CD4-positive, alpha-beta T cell treated with Interleukin-15 for 4 hours (primary cell): Measurements from ENCODE around the gene DPYSL3.
"Not testable (repeated sequence)": the region's sequence is repeated elsewhere in the genome, so short reads cannot be mapped to it uniquely, and the experiment has no call there.

Experiments used
- DNase-seq: peaks from one replicate; pipeline ENCODE4 v3.0.0-alpha.2; 2020; ENCODE audit warnings: low spot score

DPYSL3 gene

GRCh38 chr5:147369742-147370374 lies 140.0 kb downstream of the DPYSL3 start:
- DNase-seq = no peak

DNA sequence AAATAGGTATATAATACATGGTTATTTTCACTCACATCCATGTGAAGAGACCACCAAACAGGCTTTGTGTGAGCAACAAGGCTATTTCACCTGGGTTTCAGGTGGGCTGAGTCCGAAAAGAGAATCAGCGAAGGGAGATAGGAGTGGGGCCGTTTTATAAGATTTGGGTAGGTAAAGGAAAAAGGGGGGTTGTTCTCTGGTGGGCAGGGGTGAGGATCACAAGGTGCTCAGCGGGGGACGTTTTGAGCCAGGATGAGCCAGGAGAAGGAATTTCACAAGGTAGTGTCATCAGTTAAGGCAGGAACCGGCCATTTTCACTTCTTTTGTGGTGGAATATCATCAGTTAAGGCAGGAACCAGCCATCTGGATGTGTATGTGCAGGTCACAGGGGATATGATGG lies 142.5 kb downstream of the DPYSL3 start:
- DNase-seq = not testable (repeated sequence)

GRCh38 chr5:147361441-147362175 lies 148.3 kb downstream of the DPYSL3 start:
- no peak for DNase-seq

DNA sequence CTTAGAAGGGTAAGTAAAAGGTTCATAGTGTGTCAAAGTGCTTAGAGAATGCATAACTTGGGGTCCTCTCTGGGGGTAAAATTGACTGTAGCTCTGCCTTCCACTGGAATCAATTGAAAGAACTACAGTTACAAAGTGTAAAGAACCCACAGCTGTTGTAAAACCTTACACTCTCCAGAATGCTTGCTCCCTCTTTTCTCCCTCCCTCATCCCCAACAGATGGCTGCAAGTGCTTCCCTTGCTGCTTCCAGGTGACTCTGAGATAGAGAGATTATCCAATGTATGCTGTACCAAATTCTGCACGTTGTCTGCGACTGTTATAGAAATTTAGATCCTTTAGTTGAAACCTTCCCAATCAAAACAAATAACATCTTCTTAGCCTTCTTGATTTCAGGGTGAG lies 149.1 kb downstream of the DPYSL3 start:
- DNase-seq = no peak

DNA sequence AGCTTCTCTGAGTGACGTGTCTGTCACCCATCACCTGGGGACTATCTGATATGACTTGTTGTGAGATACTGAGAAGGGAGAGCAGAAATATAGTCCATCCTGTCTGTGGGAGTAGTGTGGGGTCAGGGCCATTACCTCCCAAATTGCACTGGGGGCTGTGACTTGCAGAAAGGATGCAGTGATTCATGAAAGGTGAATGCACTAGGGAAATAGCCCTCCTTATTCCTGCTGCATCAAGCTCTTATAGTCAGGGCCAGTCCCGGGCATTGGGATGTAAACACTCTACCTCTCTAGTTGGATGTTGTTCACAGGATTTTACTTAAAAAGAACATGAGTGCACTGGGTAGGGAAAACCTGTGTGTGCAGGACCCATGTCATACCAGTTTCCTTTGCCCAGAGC lies 150.3 kb downstream of the DPYSL3 start:
- DNase-seq = no peak

DNA sequence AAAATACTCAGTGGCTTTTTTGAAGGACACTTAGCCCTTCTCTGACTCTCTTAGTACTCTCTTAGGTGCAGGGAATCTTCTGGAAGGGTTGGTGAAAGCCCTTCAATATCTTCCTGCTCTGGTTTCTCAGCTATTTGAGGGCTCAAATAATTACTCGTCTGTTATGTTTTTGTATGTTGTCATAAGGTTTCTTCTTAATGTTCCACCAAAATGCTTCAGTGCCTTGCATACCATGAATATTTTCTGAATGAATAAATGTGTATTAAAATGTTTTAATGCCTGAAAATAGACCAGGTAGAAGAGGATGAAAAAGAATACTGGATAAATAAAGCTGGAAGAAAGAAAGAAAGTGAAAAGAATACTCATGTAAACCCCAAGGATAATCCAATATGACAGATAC lies 150.8 kb downstream of the DPYSL3 start:
- DNase-seq = no peak

DNA sequence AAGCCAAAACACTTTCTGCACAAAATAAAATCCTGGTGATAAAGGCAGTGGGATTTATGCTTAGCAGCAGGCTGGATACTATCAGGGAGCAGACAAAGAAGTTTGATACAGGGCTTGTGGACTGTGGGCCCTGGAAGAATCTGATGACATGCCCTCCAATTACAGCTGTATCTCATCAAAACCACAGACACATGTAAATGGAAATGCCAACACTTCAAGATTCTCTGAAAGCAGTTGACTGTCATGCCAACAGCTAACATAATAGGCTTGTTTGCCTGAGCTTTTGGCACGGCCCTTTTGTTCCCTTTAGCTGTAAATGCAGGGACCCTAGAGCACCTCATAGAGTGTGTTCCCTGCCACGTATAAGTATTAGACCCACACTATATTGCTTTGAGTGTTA lies 160.6 kb downstream of the DPYSL3 start:
- no peak for DNase-seq

- no peak for DNase-seq
Measured at GRCh38 chr5:147348451-147348850, 161.4 kb downstream of the DPYSL3 start.

GRCh38 chr5:147348046-147348445 lies 161.8 kb downstream of the DPYSL3 start:
- DNase-seq = no peak

GRCh38 chr5:147346006-147346561 lies 163.8 kb downstream of the DPYSL3 start:
- no peak for DNase-seq

DNA sequence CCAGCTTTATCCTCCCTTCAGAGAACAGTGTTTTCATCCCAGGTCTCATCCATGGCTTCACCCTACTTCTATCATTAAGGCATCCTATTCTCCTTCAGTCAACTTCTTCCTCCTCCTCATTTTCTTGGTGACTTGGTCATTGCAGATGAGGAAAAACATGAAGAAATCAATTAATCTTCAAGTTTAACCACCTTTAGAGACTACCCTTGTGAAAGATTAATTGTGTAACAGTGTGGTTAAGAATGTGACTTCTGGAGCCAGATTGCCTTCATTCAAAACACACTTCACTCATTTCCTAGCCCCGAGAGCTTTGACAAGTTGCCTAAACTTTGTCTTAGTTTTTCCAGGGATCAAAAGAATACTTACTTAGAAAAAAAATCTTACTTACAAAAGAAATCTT lies 165.0 kb downstream of the DPYSL3 start:
- DNase-seq = no peak

DNA sequence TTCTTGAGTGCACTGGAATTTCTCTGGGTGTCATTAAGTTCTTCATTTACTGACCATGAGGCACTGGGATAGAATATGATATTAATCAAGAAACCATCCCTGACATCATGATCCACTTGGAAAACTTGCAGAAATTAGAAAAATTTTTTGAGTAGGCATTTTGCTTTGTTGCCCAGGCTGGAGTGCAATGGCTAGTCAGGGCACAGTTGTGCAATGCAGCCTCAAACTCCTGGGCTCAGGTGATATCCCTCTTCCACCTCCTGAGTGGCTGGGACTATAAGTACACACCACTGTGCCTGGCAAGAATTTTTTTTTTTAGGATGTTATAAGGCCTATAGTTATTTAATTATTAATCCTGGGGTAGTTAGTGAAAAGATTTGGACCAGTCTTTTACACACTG lies 168.5 kb downstream of the DPYSL3 start:
- DNase-seq = no peak

GRCh38 chr5:147340941-147341340 lies 168.9 kb downstream of the DPYSL3 start:
- no peak for DNase-seq
